CD4-positive, alpha-beta T cell treated with Interleukin-6 for 4 hours (primary cell): ENCODE data around the gene LSP1.
A peak's percentile ranks its signal among the peaks of the same experiment; 100 is the strongest.
"Not testable (repeated sequence)": the region's sequence is repeated elsewhere in the genome, so short reads cannot be mapped to it uniquely, and the experiment has no call there.

ENCODE experiments used
- DNase-seq: peaks from one replicate; pipeline ENCODE4 v3.0.0-alpha.2; 2020; ENCODE audit warnings: mixed read lengths

The LSP1 gene

DNA sequence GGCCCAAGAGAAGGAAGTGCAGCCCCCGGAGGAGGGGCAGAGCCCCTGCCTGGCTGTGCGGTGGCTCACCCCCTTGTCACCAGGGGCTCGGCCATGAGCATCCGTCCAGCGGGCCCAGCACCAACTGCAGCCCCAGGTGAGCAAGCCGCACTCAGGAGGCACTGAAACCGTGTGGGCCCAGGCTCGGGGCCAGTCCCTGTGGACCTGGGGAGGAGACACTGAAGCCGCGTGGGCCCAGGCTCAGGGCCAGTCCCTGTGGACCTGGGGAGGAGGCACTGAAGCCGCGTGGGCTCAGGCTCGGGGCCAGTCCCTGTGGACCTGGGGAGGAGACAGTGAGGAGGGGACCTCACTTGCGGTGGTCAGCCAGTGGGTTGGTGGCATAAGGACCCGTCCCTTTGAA, 13.9 kb downstream of the LSP1 start:
- DNase-seq: no peak

DNA sequence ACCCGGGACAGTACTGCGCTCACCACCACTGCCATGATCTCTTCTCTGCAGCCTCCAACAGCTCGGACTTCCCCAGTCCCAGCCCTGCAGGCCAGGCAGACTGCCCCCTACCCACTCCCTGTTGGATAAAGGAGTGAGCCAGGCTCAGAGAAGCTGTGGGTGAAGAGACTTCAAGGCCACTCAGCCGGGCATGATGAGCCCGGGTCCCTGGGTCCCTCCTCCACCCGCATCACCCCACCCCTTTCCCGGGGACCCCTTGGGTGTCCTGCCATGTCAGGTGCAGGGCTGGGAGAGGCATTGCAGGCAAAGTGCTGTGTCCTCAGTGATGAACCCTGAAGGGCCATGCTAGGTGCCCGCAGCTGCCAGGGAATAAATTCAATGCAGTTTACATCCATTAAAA, 14.5 kb downstream of the LSP1 start:
- no peak for DNase-seq

DNA sequence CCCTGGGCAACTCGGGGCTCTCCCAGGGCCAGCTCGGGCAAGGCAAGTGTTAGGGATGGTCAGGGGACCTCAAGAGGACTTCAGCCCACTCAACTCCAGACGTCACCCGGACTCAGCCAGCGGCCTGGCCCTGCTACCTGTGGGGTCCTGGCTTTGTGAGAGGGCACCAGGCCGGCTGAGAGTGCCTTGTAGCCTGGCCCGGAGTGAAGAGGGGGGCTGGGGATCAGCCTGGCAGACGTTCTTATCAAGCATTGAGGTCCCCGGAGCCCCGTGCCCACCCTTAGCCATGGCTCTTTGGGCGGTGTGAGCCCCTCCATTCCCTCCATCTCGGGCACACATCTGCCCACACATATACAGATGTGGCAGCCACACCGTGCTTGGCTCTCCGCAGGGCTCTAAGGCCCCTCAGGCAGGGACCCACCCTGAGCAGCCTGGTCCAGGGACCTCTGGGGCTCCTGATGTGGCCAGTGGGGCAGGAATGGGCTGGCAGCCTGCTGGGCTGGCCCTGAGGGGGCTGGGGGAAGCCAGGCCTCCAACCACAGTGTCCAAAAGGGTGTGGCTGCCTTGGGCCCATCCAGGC, 15.3 kb downstream of the LSP1 start:
- no peak for DNase-seq

DNA sequence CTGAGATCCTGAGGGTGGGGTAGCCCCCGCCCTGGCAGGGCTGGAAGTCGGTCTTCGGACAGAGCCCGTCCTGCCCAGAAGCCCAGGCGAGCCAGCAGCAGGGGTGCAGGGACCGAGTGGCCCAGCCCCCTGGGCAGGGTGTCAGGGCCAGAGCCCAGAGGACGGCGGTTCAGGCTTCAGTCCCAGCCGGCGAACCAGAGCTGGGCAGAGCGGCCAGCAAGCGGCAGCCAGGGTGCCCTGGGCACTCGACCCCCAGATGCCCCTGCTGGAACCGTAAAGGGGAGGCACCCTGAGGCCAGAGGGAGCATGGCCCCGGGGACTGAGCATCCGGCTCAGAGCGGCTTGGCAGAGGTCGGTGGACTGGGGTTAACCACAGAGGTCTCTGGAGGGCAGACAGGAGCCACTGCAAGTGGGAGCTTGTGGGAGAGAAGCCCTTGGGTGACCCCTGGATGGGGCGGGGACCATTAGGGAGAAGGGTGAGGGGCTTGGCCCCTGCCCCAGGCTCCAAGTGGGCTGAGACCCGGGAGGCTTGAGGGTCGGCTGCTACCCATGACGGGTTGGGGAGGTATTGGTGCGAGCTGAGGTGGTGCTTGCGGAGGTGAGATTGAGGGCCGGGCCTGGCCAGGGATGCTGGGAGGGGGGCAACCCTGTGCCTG, 15.9 kb downstream of the LSP1 start:
- no peak for DNase-seq

DNA sequence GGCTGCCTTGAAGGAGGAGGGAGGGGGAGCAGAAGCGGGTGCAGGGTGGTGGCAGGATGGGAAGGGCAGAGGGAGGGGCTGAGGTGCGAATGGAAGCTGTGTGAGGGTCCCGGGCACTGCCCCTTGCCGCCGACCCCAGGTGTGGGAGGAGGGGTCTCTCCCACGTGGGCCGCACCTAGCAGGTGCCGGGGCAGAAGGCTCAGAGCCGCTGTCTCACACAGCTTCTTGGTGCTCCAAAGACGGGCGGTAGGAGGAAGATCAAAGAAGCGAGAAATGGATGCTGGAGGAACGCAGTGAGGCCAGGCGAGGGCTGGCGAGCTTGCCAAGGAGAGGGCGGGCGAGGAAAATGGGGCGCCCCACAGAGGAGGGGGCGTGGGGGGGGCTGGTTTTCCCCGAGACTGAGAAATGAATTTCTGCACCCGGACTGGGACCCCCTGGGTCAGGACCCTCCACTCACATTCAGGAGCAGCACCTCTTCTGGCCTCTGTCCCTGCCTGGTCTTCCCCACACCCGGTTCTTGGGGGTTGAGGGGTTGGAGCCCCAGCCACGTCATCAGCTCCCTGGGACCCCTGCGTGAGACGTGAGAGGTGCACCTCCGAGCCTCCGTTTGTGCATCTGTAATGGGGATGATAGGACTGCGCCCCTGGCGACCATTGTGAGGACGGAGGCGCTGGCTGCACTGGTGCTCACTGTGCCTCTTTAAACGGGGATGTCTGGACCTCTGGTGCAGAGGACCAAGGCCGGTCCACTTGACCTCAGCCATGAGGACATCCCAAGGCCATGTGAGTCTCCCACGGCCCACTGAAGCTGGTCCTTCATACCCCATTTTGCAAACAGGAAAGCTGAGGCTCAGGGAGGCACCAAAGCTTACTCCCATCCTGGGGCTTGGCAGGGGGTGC, 16.8 kb downstream of the LSP1 start:
- no peak for DNase-seq

DNA sequence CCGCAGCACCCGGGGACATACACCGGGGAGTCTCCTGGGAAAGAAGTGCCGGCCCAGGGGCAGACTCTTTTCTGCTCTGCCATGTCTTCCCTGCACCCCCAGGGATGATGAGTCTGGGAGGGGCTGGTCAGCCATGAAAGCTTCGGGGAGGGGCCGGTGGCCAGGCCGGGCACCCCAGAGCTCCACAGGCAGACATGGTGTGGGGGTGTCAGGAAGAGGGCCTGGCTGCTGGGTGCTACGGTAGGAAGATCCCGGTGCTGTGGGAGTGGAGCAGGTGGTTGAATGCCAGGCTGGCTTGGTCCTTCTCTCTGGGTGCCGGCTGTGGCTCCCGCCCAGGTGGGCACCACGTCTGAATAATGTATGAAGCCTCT, 17.4 kb downstream of the LSP1 start:
- DNase-seq: no peak

DNA sequence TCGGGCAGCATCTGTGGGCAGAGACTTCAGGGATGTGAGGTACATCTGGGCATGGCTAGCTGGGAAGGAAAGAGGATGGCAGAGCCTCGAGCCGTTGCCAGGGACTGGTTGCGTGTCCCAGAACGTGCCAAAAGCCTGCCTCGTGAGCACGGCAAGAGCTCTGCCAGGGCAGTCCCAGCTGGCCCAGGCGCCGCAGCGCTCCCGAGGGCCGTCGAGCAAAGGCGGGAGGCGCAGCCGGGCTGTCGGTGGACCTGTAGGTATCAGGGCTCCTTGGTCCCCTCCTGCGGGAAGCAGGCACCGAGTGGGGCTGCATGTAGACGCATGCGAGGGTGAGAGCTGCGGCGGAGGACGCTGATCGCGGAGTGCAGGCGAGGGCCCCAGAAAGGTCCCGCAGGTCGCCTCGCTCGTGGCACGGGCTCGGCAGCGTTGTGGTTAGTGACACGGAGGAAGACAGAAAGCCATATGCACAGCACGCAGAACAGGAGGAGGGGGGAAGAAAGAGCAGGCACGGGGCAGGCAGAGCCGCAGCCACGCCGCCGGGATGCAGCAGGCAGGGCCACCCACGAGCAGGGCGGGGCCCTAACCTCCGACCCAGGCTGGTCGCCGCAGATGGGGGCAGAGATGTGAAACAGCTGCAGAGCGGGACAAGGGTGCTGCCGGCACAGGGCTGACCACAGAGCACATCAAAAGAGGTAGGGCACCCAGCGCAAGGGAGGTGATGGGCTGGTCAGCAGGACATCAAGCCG, 18.0 kb downstream of the LSP1 start:
- DNase-seq: peak; percentile 68

DNA sequence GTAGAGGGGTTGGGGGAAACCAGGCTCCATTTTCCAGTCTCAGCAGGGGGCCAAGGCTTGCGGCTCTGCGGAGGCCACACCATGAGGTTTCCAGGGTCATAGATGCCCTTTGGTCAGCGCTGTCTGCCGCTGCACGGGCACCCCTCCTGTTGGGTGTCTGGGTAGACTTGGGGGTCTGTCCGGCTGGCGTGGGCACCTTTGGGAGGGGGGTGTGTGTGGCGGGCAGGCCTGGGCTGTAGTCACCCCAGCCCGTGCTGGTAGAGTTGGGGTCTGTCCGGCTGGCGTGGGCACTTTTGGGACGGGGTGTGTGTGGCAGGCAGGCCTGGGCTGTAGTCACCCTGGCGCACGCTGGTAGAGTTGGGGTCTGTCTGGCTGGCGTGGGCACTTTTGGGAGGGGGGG, 18.6 kb downstream of the LSP1 start:
- no peak for DNase-seq

DNA sequence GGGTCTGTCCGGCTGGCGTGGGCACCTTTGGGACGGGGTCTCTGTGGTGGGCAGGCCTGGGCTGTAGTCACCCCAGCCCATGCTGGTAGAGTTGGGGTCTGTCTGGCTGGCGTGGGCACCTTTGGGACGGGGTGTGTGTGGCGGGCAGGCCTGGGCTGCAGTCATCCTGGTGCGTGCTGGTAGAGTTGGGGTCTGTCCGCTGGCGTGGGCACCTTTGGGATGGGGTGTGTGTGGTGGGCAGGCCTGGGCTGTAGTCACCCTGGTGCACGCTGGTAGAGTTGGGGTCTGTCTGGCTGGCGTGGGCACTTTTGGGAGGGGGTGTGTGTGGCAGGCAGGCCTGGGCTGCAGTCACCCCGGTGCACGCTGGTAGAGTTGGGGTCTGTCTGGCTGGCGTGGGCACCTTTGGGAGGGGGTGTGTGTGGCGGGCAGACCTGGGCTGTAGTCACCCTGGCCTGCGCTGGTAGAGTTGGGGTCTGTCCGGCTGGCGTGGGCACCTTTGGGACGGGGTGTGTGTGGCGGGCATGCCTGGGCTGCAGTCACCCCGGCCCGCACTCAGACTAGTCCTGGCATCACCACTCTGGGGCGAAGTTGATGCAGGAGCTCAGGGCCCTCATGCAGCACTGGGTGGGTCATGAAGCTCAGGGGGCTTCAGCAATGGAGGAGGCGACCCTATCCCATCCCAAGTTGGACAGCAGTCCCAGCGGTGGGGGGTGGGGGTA, 19.5 kb downstream of the LSP1 start:
- DNase-seq: no peak

DNA sequence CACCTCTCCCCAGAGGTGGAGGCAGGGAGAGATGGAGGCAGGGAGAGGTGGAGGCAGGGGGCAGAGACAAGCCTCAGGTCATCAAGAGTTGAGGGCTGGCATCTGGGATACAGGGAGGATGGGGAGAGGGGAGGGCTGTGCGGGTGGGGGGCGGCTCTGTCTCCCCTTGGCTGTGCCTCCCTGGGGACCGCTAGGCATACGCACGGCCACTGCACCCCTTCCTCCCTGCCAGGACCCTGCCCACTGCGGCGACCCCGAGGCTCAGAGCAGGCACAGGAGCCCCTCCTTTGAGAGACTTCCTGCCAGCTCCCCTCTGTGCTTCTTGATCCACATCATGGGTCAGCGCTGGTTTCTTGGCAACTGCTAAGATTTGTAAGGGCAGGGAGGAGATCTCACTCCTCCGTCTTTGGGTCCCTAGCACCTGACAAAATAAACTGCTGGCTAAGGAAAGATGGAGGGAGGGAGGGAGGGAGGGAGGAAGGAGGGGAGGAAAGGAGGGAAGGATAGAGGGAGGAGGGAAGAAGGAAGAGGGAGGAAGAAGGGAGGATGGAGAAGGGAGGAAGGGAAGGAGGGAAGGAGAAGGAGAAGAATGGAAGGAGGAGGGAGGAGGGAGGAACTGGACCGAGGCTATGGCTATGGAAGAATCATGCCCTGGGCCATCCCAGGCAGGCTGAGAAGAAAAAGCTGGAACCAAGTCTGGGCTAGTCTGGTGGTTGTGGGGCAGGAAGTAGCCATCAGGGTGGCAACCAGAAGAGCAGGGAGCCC, 20.3 kb downstream of the LSP1 start:
- DNase-seq: no peak

DNA sequence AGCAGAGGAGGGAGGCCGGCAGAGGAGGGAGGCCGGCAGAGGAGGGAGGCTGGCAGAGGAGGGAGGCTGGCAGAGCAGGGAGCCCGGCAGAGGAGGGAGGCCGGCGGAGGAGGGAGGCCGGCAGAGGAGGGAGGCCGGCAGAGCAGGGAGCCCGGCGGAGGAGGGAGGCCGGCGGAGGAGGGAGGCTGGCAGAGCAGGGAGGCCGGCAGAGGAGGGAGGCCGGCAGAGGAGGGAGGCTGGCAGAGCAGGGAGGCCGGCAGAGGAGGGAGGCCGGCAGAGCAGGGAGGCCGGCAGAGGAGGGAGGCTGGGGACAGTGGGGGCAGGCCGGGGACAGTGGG, 20.9 kb downstream of the LSP1 start:
- DNase-seq: not testable (repeated sequence)

DNA sequence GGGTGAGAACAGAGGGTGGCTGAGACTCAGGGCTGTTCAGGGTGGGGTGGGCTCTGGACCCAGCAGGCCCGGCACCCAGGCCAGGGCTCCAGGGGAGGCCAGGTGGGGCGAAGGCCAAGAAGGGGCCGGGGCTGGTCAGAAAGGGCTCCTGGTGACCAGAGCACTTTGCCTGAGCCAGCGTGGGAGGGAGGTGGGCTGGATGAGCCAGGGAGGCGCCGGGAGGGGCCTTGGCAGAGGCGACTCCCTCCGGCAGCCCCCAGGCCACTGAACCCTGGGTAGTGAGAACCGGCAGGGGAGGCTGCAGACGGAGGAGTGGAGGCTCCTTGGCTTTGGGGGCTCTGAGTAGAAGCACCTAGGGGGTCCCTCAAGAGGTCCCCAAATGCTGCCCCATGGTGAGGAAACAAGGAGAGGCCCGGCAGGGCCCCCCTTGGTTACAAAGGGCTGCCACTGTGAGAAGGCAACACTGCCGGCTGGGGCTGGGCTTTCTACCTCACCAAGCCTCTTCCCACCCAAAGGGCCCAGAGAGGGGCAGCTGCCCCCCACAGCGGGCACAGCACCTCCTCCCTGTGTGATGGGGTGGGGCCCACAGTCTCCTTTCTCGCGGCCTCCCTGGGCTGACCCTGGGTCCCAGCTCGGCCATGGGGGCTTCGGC, 21.7 kb downstream of the LSP1 start:
- not testable (repeated sequence) for DNase-seq

DNA sequence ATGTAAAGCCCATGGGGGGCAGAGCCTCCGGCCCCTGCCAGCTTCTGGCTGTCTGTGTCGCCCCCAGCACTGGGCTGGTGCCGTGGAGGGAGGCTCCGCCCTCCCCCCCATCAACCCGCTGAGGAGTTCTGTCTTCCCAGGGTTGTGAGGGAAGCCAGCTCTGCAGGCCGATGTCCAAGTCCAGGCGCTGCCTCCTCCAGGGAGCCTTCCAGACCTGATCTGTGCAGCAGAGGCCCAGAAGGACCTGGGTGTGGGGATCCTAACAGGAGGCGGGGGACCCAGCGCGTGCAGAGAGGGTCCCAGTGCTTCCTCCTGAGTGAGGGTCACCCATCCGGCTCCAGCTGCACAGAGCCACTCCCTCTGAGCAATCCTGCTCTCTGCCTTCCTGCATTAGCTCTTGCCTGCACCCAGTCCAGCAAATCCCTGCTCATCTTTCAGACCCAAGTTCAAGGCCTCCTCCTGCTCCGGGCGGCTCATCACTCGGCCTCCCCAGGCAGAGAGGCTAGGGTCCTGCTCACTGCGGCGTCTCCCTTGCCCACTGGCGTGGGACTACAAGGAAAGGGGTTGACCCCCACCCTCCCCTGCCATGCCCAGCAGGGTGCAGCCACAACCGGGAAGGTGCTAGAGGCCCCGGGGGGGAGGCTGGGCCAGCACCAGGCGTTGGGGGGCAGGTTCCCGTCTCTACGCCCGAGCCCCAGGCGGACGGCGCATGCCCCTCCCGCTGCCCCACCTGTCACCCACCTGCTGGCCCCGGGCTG, 22.4 kb downstream of the LSP1 start:
- DNase-seq: no peak

DNA sequence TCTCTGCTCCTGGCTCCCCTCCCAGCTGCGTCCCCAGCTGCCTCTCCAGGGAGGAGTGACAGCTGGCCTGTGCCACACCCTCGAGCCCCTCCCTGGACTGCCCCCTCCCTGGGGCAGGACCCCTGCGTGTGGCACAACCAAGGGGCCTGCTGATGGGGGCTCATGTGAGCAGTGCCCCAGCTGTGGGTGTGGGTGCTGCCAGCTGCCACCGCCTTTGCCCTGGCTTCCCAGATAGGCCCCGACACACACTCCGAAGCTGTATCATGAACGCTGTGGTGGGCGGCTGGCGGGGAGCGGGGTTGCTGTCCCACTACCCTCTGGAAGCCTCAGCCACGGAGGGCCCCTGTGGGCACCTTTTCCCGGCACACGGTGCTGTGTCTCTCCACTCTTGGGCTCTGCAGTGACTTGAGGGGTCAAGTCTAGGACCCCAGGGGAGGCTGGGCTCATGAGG, 23.0 kb downstream of the LSP1 start:
- not testable (repeated sequence) for DNase-seq

DNA sequence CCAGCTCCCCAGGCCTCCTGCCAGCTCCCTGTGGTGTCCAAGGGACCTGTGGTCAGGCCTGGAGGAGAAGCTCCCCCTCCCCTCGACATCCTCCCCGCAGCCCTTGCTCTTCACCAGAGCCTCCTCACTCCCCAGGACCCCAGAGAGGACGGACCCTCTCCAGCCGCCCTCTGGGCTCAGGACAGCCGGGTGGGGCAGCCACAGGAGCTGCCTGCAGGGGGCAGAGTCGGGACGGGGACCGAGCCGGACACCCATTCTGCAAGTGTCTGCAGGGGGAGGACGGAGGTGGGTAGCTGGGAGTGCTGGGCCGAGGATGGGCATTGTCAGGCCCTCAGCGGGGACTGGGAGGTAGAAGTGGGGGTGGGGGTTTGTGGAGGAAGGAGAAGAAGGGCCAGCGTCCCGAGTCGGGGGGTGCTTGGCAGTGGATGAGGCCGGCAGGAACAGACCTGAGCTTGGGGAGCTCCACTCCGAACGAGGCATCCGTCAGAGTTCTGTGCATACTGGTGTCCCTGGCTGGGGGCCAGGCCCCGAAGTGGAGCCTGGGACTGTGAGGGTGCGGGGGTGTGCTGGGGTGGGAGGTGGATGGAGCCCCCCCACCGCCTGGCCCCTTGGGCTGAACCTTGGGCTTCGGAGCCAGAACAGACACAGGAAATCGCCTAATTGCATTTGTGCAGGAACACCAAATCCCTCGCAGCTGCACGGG, 23.6 kb downstream of the LSP1 start:
- no peak for DNase-seq

DNA sequence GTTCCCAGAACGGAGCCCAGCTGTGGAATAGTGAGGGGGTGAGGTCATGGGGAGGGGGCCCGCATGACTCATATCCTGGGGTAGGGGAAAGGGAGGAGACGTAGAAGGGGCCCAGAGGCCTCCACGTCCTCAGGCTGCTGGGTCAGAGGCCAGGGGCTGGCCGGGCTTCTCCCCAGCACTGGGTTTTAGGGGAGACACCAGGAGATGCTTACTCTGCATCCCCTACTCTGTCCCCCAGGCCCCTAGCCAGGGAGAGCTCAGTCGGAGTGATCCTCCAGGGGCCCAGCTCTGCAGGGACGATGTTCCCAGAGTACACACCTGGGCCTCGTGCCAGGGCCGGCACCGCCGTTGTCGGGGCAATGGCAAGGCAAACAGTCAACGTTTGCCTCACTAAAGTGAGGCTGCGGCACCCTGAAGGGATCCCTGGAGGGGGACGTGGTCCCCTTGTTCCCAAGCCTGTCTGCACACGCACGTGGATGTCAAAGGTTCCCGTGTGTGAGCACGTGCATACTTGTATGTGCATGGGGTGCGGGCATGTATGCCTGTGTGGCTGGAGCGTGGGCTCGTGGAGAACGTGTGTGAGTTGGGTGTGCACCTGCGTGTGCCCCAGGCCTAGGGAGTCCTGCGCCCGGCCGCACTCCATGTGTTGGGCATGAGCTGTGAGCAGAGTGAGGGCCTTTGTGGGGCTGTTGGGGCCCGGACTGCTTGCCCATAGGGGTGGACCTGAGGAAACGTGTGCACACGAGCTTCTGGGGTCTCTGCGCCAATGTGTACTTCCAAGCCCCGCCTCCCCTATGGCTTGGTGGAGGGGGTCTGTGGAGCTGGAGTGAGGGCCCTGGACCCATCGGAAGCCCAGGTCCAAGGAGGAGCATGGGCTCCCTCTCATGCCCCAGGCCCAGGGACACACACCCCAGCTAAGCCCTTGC, 24.6 kb downstream of the LSP1 start:
- DNase-seq: no peak

DNA sequence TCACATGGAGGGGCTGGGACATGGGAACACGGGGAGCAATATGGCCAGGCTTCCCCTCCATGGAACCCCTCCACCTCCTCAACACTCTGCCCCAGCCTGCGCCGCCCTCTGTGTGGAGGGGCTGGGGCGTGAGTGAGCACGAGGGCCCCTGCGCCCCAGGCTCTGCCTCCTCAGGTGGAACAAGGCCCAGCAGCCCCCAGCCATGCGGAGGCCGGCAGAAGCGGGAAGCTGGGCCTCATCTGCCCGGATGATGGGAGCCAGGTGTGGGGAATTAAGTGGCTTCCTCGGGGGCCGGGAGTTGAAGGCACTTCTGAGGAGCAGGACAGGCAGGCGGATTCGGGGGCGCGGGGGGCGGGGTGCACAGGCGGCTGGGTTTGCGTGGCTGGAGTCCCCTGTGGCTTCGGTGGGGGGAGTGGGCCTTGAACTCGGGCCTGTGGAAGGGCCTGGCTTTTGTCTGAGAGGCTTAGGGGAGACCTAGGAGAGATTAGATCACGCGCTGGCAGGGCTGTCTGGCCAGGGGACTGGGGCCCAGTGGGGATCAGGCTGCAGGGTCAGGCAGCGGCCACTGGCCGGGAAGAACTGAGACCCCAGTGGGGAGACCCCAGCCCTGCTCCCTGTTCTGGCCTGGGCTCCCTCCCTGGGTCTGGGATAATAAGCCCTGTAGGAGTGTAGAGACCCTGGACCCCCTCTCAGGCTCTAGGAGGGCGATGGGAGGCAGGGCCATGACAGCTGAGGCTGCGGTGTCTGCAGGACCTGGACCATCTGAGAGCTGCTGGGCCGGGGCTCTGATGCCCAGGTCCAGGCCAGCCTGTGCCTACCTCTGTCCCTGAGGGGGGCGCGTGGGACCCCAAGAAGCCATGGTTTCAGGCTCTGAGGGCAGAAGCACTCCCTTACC, 25.5 kb downstream of the LSP1 start:
- DNase-seq: no peak
